Fibroblast of lung (primary cell): Measurements from ENCODE around the gene CDCA4. TPM values are rescaled to one million over a fixed set of nuclear protein-coding genes. Genes with fewer than 3 reads are reported as not detected.

ENCODE experiments used
- DNase-seq, 2 donors: peaks; one replicate each; pipeline versions ENCODE4 v3.0.0 to v3.0.0-alpha.2; 2010; ENCODE audit warnings: low read depth in 2 of 2
- H2AFZ ChIP-seq: 2 replicates; pipeline ENCODE4 v1.5.1; 2012; ENCODE audit warnings: low read length, control low read depth, inconsistent platforms
- H3K27ac ChIP-seq: 2 replicates; pipeline ENCODE4 v1.5.1; 2011; ENCODE audit warnings: low read length, control low read depth; ENCODE audit not compliant: insufficient read depth
- H3K27me3 ChIP-seq: 2 replicates; pipeline ENCODE4 v1.5.1; 2011; ENCODE audit warnings: mild to moderate bottlenecking, low read length; ENCODE audit not compliant: control insufficient read depth, insufficient read depth
- H3K36me3 ChIP-seq: 2 replicates; pipeline ENCODE4 v1.5.1; 2011; ENCODE audit warnings: low read length; ENCODE audit not compliant: control insufficient read depth, insufficient read depth
- H3K4me1 ChIP-seq: 2 replicates; pipeline ENCODE4 v1.5.1; 2011; ENCODE audit warnings: low read length; ENCODE audit not compliant: control insufficient read depth, insufficient read depth; ENCODE audit errors: extremely low read depth
- H3K4me2 ChIP-seq: 2 replicates; pipeline ENCODE4 v1.5.1; 2011; ENCODE audit warnings: low read length, control low read depth; ENCODE audit not compliant: insufficient read depth; ENCODE audit errors: extremely low read depth
- H3K4me3 ChIP-seq, 4 experiments: fragments of 200-600 bp in 1 of 4; sonication (generic) in 1 of 4; replicated peaks in 1 of 4; 2 replicates each; pipeline ENCODE4 v1.5.1; 2011 to 2016; ENCODE audit warnings: low read length in 4 of 4, low read depth in 3 of 4, mild to moderate bottlenecking in 3 of 4, control low read depth in 2 of 4, inconsistent platforms in 1 of 4, mixed read lengths in 1 of 4; ENCODE audit not compliant: insufficient read depth in 1 of 4; ENCODE audit errors: control extremely low read depth in 1 of 4
- H3K79me2 ChIP-seq: 2 replicates; pipeline ENCODE4 v1.5.1; 2012; ENCODE audit warnings: mild to moderate bottlenecking, low read length, inconsistent platforms; ENCODE audit not compliant: control insufficient read depth, insufficient read depth
- H3K9ac ChIP-seq: 2 replicates; pipeline ENCODE4 v1.5.1; 2011; ENCODE audit warnings: mild to moderate bottlenecking, low read length, control low read depth; ENCODE audit not compliant: insufficient read depth
- H3K9me3 ChIP-seq: 2 replicates; pipeline ENCODE4 v1.5.1; 2012; ENCODE audit warnings: low read depth, low read length; ENCODE audit not compliant: control insufficient read depth, insufficient read depth
- H4K20me1 ChIP-seq: 2 replicates; pipeline ENCODE4 v1.5.1; 2011; ENCODE audit warnings: low read length; ENCODE audit not compliant: control insufficient read depth, insufficient read depth; ENCODE audit errors: extremely low read depth
- CTCF ChIP-seq, 2 donors: IDR thresholded peaks in 1 of 2; conservative IDR thresholded peaks in 1 of 2; 1 replicate in 1 of 2; 2 replicates in 1 of 2; pipeline ENCODE4 v1.5.1; 2011 to 2012; ENCODE audit warnings: low read length in 2 of 2, control low read depth in 1 of 2, inconsistent platforms in 1 of 2, low read depth in 1 of 2, mild to moderate bottlenecking in 1 of 2
- EZH2 ChIP-seq: IDR thresholded peaks from 2 replicates; pipeline ENCODE4 v1.5.1; 2012; ENCODE audit warnings: low read length, control low read depth, mild to moderate bottlenecking; ENCODE audit errors: missing control alignments
- polyA plus RNA-seq, 2 donors: library from polyadenylated mRNA; depleted of rRNA in 1 of 2; stranded (reverse) in 1 of 2; unstranded in 1 of 2; fragments of >200 nt; gene quantifications; 2 replicates each; pipeline ENCODE4 v1.2.1, GENCODE V29; 2011 to 2012; ENCODE audit warnings: missing spikeins in 1 of 2
- total RNA-seq: library from RNA; depleted of rRNA; stranded (reverse); fragments of >200 nt; gene quantifications from 2 replicates; pipeline ENCODE4 v1.2.1, GENCODE V29; 2014

CDCA4 gene
- total and polyA plus RNA-seq, 2 donors (not counting 1 experiment from before 2014, with no cell fraction given) = 7.9 to 8.0 TPM

DNA sequence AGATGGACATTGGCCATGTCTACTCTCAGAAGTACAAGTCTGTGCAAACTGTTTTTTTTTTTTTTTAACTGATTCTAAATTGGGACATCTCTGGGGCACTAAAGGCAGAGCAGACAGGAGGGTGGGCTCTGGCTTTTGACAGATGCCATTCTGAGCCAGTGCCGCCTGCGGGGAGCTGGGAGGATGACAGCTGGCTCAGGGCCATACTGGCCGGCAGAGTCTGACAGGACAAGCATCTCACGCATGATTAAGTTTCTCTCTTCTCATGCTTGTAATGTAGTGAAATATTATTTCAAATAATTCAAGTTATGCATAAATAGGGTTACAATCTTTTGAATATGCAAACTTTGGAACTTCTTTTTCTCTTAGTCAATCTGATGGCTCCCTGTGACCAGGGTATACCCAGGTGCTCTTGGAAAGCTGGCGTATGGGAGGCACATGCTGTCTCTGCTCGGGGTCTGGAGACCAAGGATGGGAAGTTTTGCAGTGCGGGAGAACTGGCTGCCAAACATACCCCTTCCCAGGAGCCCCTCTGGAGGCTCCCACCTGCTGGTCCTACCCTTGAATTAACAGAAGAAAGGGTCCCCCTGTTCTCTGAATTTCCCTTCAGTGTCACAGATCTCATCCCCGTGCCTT is 7.6 kb downstream of the CDCA4 start:
- no peak for TF ChIP-seq EZH2
- peak in 1 of 2 donors; percentile 15 for TF ChIP-seq CTCF (conservative IDR thresholded peaks at IDR 0.05 in 1 of 2, IDR thresholded peaks at IDR 0.05 in 1 of 2; ENCODE audit: low read depth in 1 of 2, low read length in 2 of 2)
- H3K9ac ChIP-seq = no peak overlapping the region
- peaks cover 13% of the 10 kb centered on the region for H3K36me3 ChIP-seq
- no peaks in the 10 kb centered on the region for H4K20me1 ChIP-seq
- no peak overlapping the region for H2AFZ ChIP-seq
- H3K4me2 ChIP-seq = peak overlapping the region; percentile 21
- H3K27me3 ChIP-seq = no peaks in the 10 kb centered on the region
- H3K9me3 ChIP-seq = no peaks in the 10 kb centered on the region
- peaks cover 87% of the 10 kb centered on the region for H3K79me2 ChIP-seq
- no peak overlapping the region for H3K4me3 ChIP-seq
- H3K4me1 ChIP-seq = no peaks in the 10 kb centered on the region
- no peak for DNase-seq
- no peak overlapping the region for H3K27ac ChIP-seq

- no peak for DNase-seq
Measured at GRCh38 chr14:105012171-105012985, 8.5 kb downstream of the CDCA4 start.

More at GRCh38 chr14:105012171-105012985, 8.5 kb downstream of the CDCA4 start:
- Histone ChIP-seq H2AFZ (no peak overlapping the region), H3K9ac (no peak overlapping the region), H3K4me1 (no peaks in the 10 kb centered on the region), H3K4me2 (no peak overlapping the region), H3K27me3 (no peaks in the 10 kb centered on the region), H3K4me3 (no peak overlapping the region), H3K36me3 (peaks cover 15% of the 10 kb centered on the region), H4K20me1 (no peaks in the 10 kb centered on the region), H3K27ac (no peak overlapping the region), H3K9me3 (no peaks in the 10 kb centered on the region), H3K79me2 (peaks cover 80% of the 10 kb centered on the region)
- TF ChIP-seq CTCF (conservative IDR thresholded peaks at IDR 0.05 in 1 of 2, IDR thresholded peaks at IDR 0.05 in 1 of 2; ENCODE audit: low read depth in 1 of 2, low read length in 2 of 2) (peak; percentile 2 to 6), EZH2 (no peak)
